B cell (primary cell): ENCODE measurements around the gene GPRIN2.

ENCODE experiments used
- CTCF ChIP-seq: fragments of 200-600 bp; IDR thresholded peaks from one replicate; pipeline ENCODE4 v1.8.0; 2022; ENCODE audit warnings: antibody characterized with exemption, mild to moderate bottlenecking
- EZH2 ChIP-seq: IDR thresholded peaks from 2 replicates; pipeline ENCODE4 v1.6.1; 2012; ENCODE audit warnings: borderline replicate concordance, low read depth, mild to moderate bottlenecking, moderate library complexity, low read length; ENCODE audit not compliant: insufficient read depth, poor library complexity, severe bottlenecking

GRCh38 chr10:46515793-46516192 is 40.7 kb downstream of the GPRIN2 start:
- no peak for TF ChIP-seq CTCF
- no peak for TF ChIP-seq EZH2
